Cardiac muscle cell (in vitro differentiated cells and primary cell): ENCODE results near the gene TKTL1. TPM values are rescaled to one million over a fixed set of nuclear protein-coding genes. Genes with fewer than 3 reads are reported as not detected.

Source experiments
- DNase-seq, 2 donors: peaks; one replicate each; pipeline versions ENCODE4 v3.0.0 to v3.0.0-alpha.2; 2010 to 2017; ENCODE audit warnings: low read depth in 1 of 2, low spot score in 1 of 2
- H3K27ac ChIP-seq: fragments of 200-600 bp; sonication (generic); 2 replicates; pipeline ENCODE4 v1.5.1; 2016
- H3K27me3 ChIP-seq: fragments of 200-600 bp; sonication (generic); 2 replicates; pipeline ENCODE4 v1.6.0; 2016; ENCODE audit warnings: control low read depth
- H3K36me3 ChIP-seq: fragments of 200-600 bp; sonication (generic); 2 replicates; pipeline ENCODE4 v1.5.1; 2016; ENCODE audit warnings: control low read depth
- H3K4me1 ChIP-seq: fragments of 200-600 bp; sonication (generic); 2 replicates; pipeline ENCODE4 v1.8.1; 2017; ENCODE audit warnings: low read depth, mild to moderate bottlenecking, mixed run types
- H3K4me3 ChIP-seq: fragments of 200-600 bp; sonication (generic); 2 replicates; pipeline ENCODE4 v1.5.1; 2016; ENCODE audit warnings: mild to moderate bottlenecking
- H3K9me3 ChIP-seq: fragments of 200-600 bp; sonication (generic); 2 replicates; pipeline ENCODE4 v1.5.1; 2017; ENCODE audit warnings: low read depth, mild to moderate bottlenecking, control low read depth
- CTCF ChIP-seq: IDR thresholded peaks from 2 replicates; pipeline ENCODE4 v1.5.1; 2012; ENCODE audit warnings: low read depth, mild to moderate bottlenecking, low read length
- polyA plus RNA-seq: library from polyadenylated mRNA; unstranded; fragments of >200 nt; fragmentation: Nextera tagmentation; extraction: Ambion mirVana; gene quantifications from 2 replicates; pipeline ENCODE4 v1.2.1, GENCODE V29; 2016
- total RNA-seq: library from RNA; depleted of rRNA; stranded (reverse); fragments of >200 nt; gene quantifications from 2 replicates; pipeline ENCODE4 v1.2.3, GENCODE V29; 2016

Gene TKTL1
- total and polyA plus RNA-seq, 2 experiments from 2014 or later, result not detected

GRCh38 chrX:154373340-154374306, 78.0 kb downstream of the TKTL1 start:
- Histone ChIP-seq H3K36me3 (peaks cover 2% of the 10 kb centered on the region), H3K9me3 (no peaks in the 10 kb centered on the region), H3K4me3 (peak overlapping the region; percentile 24), H3K27me3 (no peaks in the 10 kb centered on the region), H3K27ac (peak overlapping the region; percentile 93), H3K4me1 (peaks cover 16% of the 10 kb centered on the region)
- peak; percentile 64 to 83 for DNase-seq
- TF ChIP-seq CTCF, result peak; percentile 55

- TF ChIP-seq CTCF, result no peak
- Histone ChIP-seq H3K36me3 (no peaks in the 10 kb centered on the region), H3K4me3 (peak within 1 kb of the TSS; percentile 24), H3K27ac (peak within 1 kb of the TSS; percentile 93), H3K27me3 (no peaks in the 10 kb centered on the region), H3K9me3 (no peaks in the 10 kb centered on the region), H3K4me1 (peaks cover 13% of the 10 kb centered on the region)
- DNase-seq, result peak; percentile 34 to 68
Observed at GRCh38 chrX:154374313-154375155, 78.9 kb downstream of the TKTL1 start, which contains the start of gene FLNA. TSS of gene FLNA (minus strand) at chrX:154374634. CDS start at chrX:154371245, 3,389 bp downstream.

GRCh38 chrX:154375156-154375504, 79.5 kb downstream of the TKTL1 start:
- no peak for TF ChIP-seq CTCF
- H3K4me3 ChIP-seq, result peak overlapping the region; percentile 21
- no peak for DNase-seq
- no peaks in the 10 kb centered on the region for H3K36me3 ChIP-seq
- no peaks in the 10 kb centered on the region for H3K27me3 ChIP-seq
- no peak overlapping the region for H3K27ac ChIP-seq
- no peaks in the 10 kb centered on the region for H3K9me3 ChIP-seq
- peaks cover 13% of the 10 kb centered on the region for H3K4me1 ChIP-seq

GRCh38 chrX:154376774-154377173, 81.2 kb downstream of the TKTL1 start:
- no peak for TF ChIP-seq CTCF
- Histone ChIP-seq H3K27me3 (no peaks in the 10 kb centered on the region), H3K9me3 (no peaks in the 10 kb centered on the region), H3K36me3 (no peaks in the 10 kb centered on the region), H3K4me1 (peaks cover 13% of the 10 kb centered on the region), H3K4me3 (no peak overlapping the region), H3K27ac (no peak overlapping the region)
- DNase-seq, result peak in 1 of 2 donors; percentile 47

GRCh38 chrX:154378059-154378798, 82.6 kb downstream of the TKTL1 start:
- DNase-seq, result peak in 1 of 2 donors; percentile 67
- H3K27ac ChIP-seq, result peak overlapping the region; percentile 95

More at GRCh38 chrX:154378059-154378798, 82.6 kb downstream of the TKTL1 start:
- Histone ChIP-seq H3K4me3 (peak overlapping the region; percentile 40), H3K27me3 (no peaks in the 10 kb centered on the region), H3K36me3 (no peaks in the 10 kb centered on the region), H3K4me1 (peaks cover 6% of the 10 kb centered on the region), H3K9me3 (no peaks in the 10 kb centered on the region)
- no peak for TF ChIP-seq CTCF
